BJ (cell line): ENCODE results near the gene KIF16B. TPM values are rescaled to one million over a fixed set of nuclear protein-coding genes. Genes with fewer than 3 reads are reported as not detected.
A peak's percentile ranks its signal among the peaks of the same experiment; 100 is the strongest.

Experiments
- CTCF ChIA-PET: fragments of 350-600 bp; formaldehyde crosslinking; extraction: SDS; loops from one replicate; lab custom pipeline; 2021; ENCODE audit warnings: antibody characterized with exemption, inconsistent platforms; lab: Yijun Ruan, JAX
- POLR2A ChIA-PET: fragments of 300-600 bp; sonication (Branson Sonifier 250); formaldehyde crosslinking; extraction: SDS; loops from one replicate; lab custom pipeline; 2021; ENCODE audit warnings: antibody characterized with exemption; lab: Charles Lee
- DNase-seq: peaks from one replicate; pipeline ENCODE4 v3.0.0-alpha.2; 2011; ENCODE audit warnings: low read depth
- H3K27me3 ChIP-seq: 2 replicates; pipeline ENCODE4 v1.6.0; 2011; ENCODE audit warnings: low read length; ENCODE audit not compliant: control insufficient read depth, insufficient read depth
- H3K36me3 ChIP-seq: 2 replicates; pipeline ENCODE4 v1.5.1; 2011; ENCODE audit warnings: low read length; ENCODE audit not compliant: control insufficient read depth, insufficient read depth
- H3K4me3 ChIP-seq: 2 replicates; pipeline ENCODE4 v1.5.1; 2011; ENCODE audit warnings: low read depth, mild to moderate bottlenecking, control low read depth, low read length
- CTCF ChIP-seq: IDR thresholded peaks from 2 replicates; pipeline ENCODE4 v1.5.1; 2011; ENCODE audit warnings: low read depth, mild to moderate bottlenecking, control low read depth, inconsistent platforms, low read length, moderate library complexity; ENCODE audit not compliant: insufficient read depth
- polyA plus RNA-seq: library from polyadenylated mRNA; depleted of rRNA; stranded (reverse); fragments of >200 nt; gene quantifications from 2 replicates; pipeline ENCODE4 v1.2.3, GENCODE V29; 2011

Gene KIF16B
- polyA plus RNA-seq, 1 experiment, result 3.2 TPM

- H3K27me3 ChIP-seq, result no peaks in the 10 kb centered on the region
- no peak for DNase-seq
- H3K36me3 ChIP-seq, result no peaks in the 10 kb centered on the region
- H3K4me3 ChIP-seq, result no peak overlapping the region
- TF ChIP-seq CTCF, result no peak
- POLR2A ChIA-PET, result interaction anchor here (0.5 to 0.6 kb wide), 2 partner anchors 101 to 1241 kb away, joined by 4 read pairs; no protein-coding TSS in a partner anchor
- CTCF ChIA-PET, result interaction anchor here (0.6 to 1.4 kb wide), 4 partner anchors 9 to 1000 kb away, joined by 3 read pairs; no protein-coding TSS in a partner anchor
Measured at GRCh38 chr20:16483024-16483423, 90.2 kb downstream of the KIF16B start.

- DNase-seq, result no peak
- ChIA-PET POLR2A (no interaction called here), CTCF (interaction anchor here (0.8 kb wide), 1 partner anchor 8 kb away, joined by 3 read pairs; no protein-coding TSS in a partner anchor)
- no peaks in the 10 kb centered on the region for H3K36me3 ChIP-seq
- TF ChIP-seq CTCF, result no peak
- no peaks in the 10 kb centered on the region for H3K27me3 ChIP-seq
- no peak overlapping the region for H3K4me3 ChIP-seq
Measured at GRCh38 chr20:16481977-16482376, 91.3 kb downstream of the KIF16B start.

- H3K36me3 ChIP-seq, result no peaks in the 10 kb centered on the region
- no peak for DNase-seq
- TF ChIP-seq CTCF, result no peak
- H3K4me3 ChIP-seq, result no peak overlapping the region
- ChIA-PET POLR2A (no interaction called here), CTCF (no interaction called here)
- no peaks in the 10 kb centered on the region for H3K27me3 ChIP-seq
Measured at GRCh38 chr20:16479666-16480065, 93.6 kb downstream of the KIF16B start.

- H3K4me3 ChIP-seq, result no peak overlapping the region
- TF ChIP-seq CTCF, result no peak
- H3K36me3 ChIP-seq, result no peaks in the 10 kb centered on the region
- H3K27me3 ChIP-seq, result no peaks in the 10 kb centered on the region
- ChIA-PET CTCF (no interaction called here), POLR2A (no interaction called here)
- DNase-seq, result no peak
Measured at GRCh38 chr20:16477632-16478031, 95.6 kb downstream of the KIF16B start.

- ChIA-PET POLR2A (no interaction called here), CTCF (interaction anchor here (0.6 to 2.3 kb wide), 11 partner anchors 9 to 1988 kb away, joined by 3 to 11 read pairs (median 4); no protein-coding TSS in a partner anchor)
- peak; percentile 63 for TF ChIP-seq CTCF
- Histone ChIP-seq H3K4me3 (no peak overlapping the region), H3K36me3 (no peaks in the 10 kb centered on the region), H3K27me3 (no peaks in the 10 kb centered on the region)
- peak; percentile 9 for DNase-seq
Measured at GRCh38 chr20:16476032-16476431, 97.2 kb downstream of the KIF16B start.
